SK-N-MC (cell line): ENCODE results near the gene SBK2.
A peak's percentile ranks its signal among the peaks of the same experiment; 100 is the strongest.

Experiments used
- DNase-seq: peaks from one replicate; pipeline ENCODE4 v3.0.0-alpha.2; 2011; ENCODE audit warnings: low read depth, low spot score
- H3K27ac ChIP-seq: fragments of 200-600 bp; sonication (generic); 2 replicates; pipeline ENCODE4 v1.5.1; 2016; ENCODE audit warnings: mixed run types
- H3K36me3 ChIP-seq: fragments of 200-600 bp; sonication (generic); 2 replicates; pipeline ENCODE4 v1.6.1; 2017; ENCODE audit warnings: antibody characterized with exemption, low read length, mixed read lengths; ENCODE audit not compliant: insufficient read depth
- H3K4me3 ChIP-seq: fragments of 200-600 bp; sonication (generic); 2 replicates; pipeline ENCODE4 v1.5.1; 2016
- H3K9ac ChIP-seq: fragments of 200-600 bp; sonication (generic); 2 replicates; pipeline ENCODE4 v1.8.0; 2017; ENCODE audit warnings: mixed run types, mixed read lengths; ENCODE audit not compliant: insufficient read length
- H3K9me3 ChIP-seq: fragments of 200-600 bp; sonication (generic); 2 replicates; pipeline ENCODE4 v1.6.1; 2017; ENCODE audit warnings: low read depth, mild to moderate bottlenecking, antibody characterized with exemption, low read length, moderate library complexity, mixed read lengths
- EZH2 ChIP-seq: fragments of 200-600 bp; sonication (generic); IDR thresholded peaks from one replicate; pipeline ENCODE4 v1.6.1; 2017; ENCODE audit warnings: antibody characterized with exemption
- FOXP2 ChIP-seq: optimal IDR thresholded peaks from 2 replicates; pipeline ENCODE3; 2011; ENCODE audit warnings: mild to moderate bottlenecking, moderate library complexity; ENCODE audit not compliant: insufficient read depth; ENCODE audit errors: extremely low read length, control extremely low read depth
- POLR2AphosphoS5 ChIP-seq: IDR thresholded peaks from 2 replicates; pipeline ENCODE4 v1.6.1; 2012; ENCODE audit warnings: mild to moderate bottlenecking, low read depth, low read length, borderline replicate concordance

SBK2 gene

DNA sequence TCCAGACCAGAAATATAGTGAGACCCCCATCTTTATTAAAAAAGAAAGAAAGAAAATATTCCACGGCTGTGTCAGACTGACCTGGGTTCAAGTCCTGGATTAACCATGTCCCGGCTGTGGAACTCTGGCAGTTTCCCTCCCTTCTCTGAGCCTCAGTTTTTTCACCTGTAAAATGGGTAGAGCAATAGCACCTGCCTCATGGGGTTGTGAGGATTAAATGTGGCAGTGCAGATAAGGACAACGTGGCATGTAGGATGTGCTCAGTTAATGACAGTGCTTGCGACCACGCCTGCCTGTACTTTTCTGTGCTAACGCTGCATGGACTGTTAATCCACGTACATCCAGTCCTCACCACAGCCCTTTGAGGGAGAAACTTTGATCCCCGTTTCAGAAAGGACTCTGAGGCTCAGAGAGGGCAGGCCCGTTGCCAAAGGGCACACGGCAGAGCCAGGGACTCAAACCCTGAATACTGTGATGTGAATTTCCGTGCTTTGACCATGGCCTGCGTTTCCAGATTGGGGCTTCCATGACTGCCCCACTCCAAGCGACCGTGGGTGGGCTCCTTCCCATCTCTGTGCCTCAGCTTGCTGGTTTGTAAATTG is 16.1 kb downstream of the SBK2 start:
- TF ChIP-seq POLR2AphosphoS5 (no peak), EZH2 (no peak), FOXP2 (no peak)
- DNase-seq = no peak
- Histone ChIP-seq H3K9ac (no peak overlapping the region), H3K36me3 (no peaks in the 10 kb centered on the region), H3K9me3 (no peaks in the 10 kb centered on the region), H3K4me3 (no peak overlapping the region), H3K27ac (no peak overlapping the region)

DNA sequence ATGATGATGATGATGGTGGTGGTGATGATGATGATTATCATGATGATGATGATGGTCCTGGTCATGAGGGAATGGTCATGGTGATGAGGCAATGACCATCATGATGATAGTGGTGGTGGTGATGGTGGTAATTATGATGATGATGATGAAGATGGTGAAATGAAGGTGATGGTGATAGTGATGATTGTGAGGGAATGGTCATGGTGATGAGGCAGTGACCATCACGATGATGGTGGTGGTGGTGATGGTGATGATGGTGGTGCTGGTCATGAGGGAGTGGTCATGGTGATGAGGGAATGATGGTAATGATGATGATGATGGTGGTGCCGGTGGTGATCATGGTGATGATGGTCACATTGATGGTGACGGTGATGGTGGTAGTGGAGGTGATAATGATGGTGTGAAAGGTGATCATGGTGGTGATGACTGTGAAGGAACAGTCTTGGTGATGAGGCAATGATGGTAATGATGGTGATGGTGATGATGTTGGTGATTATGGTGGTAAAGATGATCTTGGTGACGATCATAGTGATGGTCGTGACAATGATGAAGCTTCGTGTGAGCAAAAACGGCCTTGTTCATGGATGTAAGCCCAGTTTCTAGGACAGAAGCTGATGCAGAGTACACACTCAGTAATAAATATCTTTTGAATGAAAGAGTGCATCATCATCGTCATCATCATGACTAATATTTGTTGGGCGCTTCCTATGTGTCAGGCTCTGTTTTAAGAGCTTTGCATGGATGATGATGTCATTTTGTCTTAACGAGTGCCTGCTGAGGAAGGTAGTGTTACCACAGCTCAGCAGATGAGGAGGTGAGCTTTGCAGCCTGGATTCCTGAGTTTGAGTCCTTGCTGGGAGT is 17.3 kb downstream of the SBK2 start:
- Histone ChIP-seq H3K27ac (no peak overlapping the region), H3K9me3 (no peaks in the 10 kb centered on the region), H3K36me3 (no peaks in the 10 kb centered on the region), H3K9ac (no peak overlapping the region), H3K4me3 (no peak overlapping the region)
- TF ChIP-seq FOXP2 (no peak), POLR2AphosphoS5 (no peak)
- no peak for DNase-seq

DNA sequence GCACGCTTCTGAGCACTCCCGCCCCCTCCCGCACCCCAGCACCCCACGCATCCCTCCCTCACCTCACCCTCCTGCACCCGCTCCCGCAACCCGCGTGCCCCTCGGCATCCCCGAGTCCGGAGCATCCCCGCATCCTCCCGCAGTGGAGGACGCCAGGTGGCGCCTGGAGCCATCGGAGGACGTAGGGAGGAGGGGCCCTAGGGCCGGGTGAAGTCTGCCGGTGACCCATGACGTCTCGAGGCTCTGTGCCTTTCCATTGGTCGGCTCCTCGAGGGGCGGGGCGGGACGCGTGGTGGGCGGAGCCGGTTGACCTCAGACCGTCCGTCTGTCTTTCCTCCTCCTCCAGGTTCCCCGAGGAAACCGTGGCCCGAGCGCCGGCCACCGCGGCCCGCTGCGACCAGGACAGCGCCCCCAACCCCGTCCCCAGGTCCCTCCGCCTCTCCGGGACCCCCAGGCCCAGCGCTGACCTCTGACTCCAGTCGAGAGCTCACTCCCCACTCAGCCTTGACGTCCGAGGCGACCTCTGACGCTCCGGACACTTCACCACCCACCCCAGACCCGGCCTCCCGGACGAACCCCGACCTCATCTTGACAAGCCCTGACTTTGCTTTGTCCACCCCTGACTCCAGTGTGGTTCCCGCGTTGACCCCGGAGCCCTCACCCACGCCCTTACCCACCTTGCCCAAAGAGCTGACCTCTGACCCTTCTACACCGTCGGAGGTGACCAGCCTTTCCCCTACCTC is 19.9 kb downstream of the SBK2 start:
- Histone ChIP-seq H3K36me3 (no peaks in the 10 kb centered on the region), H3K9me3 (no peaks in the 10 kb centered on the region), H3K27ac (no peak overlapping the region), H3K9ac (no peak overlapping the region), H3K4me3 (peak overlapping the region; percentile 75)
- TF ChIP-seq EZH2 (no peak), POLR2AphosphoS5 (no peak), FOXP2 (no peak)
- peak; percentile 22 for DNase-seq

DNA sequence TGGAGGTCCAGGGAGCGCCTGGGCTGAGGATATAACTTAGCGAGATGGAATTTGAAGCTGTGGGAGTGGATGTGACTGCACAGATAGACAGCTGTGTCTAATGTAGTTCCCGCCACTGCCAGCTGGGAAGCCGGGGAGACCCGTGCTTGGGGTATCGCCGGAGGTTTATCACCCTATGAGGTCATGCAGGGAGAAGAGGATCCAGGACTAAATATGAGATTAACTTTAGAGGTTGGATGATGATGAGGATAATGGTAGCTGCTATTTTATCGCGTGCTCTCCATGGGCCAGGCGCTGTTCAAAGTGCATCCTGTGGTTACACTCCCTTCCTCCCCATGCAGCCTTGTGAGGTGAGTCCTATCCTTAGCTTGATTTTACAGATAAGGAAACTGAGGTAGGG is 28.8 kb downstream of the SBK2 start:
- no peak overlapping the region for H3K9ac ChIP-seq
- DNase-seq = no peak
- H3K27ac ChIP-seq = no peak overlapping the region
- H3K4me3 ChIP-seq = no peak overlapping the region
- no peaks in the 10 kb centered on the region for H3K9me3 ChIP-seq
- no peaks in the 10 kb centered on the region for H3K36me3 ChIP-seq
- no peak for TF ChIP-seq FOXP2
- no peak for TF ChIP-seq POLR2AphosphoS5
- no peak for TF ChIP-seq EZH2

DNA sequence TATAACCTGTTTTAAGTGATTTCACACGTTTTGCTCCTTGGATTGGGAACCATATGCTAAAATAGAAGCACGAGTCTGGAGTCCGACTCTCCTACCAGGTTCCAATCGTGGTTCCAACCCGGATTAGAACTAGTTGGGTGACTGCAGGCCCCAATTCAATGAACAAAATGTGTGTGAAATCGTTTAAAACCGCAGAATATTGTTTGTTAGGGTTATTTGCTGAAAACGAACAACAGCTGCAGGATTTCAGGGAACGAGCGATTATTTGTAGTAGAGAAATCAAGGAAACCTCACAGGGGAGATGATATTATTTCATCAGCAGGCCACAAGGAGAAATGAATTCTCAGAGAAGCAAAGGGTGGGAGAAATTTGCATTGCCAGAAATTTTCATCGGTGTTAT is 32.0 kb downstream of the SBK2 start:
- no peak overlapping the region for H3K27ac ChIP-seq
- DNase-seq = no peak
- H3K4me3 ChIP-seq = no peak overlapping the region
- no peaks in the 10 kb centered on the region for H3K9me3 ChIP-seq
- H3K9ac ChIP-seq = no peak overlapping the region
- no peak for TF ChIP-seq FOXP2
- no peaks in the 10 kb centered on the region for H3K36me3 ChIP-seq

DNA sequence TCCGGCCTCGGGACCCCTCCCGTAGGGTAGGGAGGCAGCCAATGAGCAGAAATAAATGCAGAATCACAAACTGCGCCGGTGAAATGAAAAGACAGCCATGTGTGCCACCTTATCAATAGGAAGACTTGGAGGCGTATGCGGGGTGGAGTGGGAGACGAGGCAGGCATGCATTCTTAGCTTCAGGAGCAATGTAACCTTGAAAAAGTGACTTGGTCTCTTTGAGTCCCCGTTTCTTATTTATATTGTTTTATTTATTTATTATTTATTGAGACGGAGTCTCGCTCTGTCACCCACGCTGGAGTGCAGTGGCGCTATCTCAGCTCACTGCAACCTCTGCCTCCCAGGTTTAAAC is 32.7 kb downstream of the SBK2 start:
- H3K9me3 ChIP-seq = no peaks in the 10 kb centered on the region
- H3K36me3 ChIP-seq = no peaks in the 10 kb centered on the region
- peak overlapping the region; percentile 75 for H3K4me3 ChIP-seq
- no peak for DNase-seq
- TF ChIP-seq EZH2 = no peak
- TF ChIP-seq POLR2AphosphoS5 = no peak
- no peak for TF ChIP-seq FOXP2
- H3K9ac ChIP-seq = no peak overlapping the region
- no peak overlapping the region for H3K27ac ChIP-seq

DNA sequence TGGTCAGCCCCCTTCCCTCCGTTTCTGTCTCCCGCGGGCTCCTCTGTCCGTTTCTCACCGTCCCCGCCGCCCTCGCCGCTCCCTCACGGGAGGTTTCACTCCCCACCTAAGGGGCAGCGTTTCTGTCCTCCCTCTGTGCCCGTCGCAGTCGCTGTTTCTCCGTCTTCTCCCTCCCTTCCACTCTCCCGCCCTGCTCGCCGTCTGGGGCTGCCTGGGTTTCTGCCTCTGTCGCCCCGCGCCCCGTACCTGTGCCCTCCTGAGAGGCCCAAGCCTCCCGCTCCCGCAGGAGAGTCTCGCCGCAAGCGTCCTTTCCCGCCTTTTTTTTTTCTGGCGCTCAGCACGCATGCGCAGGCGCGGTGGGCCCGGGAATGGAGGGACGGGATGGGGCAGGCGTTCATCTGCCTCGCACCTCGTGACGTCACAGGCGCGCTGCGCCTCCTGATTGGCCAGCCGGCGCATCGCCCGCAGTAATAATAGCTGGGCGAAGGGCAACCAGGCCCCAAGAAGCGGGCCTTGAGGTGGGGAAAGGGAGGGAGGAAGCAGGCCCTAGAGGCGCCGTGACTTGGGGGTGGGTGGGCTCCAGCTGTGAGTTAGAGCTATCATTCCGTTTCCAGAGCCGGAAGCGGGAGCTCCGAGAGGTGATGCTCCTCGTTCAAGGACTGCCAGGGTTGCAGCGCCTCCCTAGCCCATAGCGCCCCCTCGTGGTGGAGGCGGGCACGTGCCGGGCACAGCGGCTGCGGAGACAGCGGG is 33.3 kb downstream of the SBK2 start:
- Histone ChIP-seq H3K4me3 (peak overlapping the region; percentile 75), H3K27ac (no peak overlapping the region), H3K9me3 (no peaks in the 10 kb centered on the region), H3K36me3 (no peaks in the 10 kb centered on the region), H3K9ac (no peak overlapping the region)
- TF ChIP-seq POLR2AphosphoS5 (no peak), EZH2 (no peak), FOXP2 (peak; percentile 35)
- peak; percentile 44 for DNase-seq

DNA sequence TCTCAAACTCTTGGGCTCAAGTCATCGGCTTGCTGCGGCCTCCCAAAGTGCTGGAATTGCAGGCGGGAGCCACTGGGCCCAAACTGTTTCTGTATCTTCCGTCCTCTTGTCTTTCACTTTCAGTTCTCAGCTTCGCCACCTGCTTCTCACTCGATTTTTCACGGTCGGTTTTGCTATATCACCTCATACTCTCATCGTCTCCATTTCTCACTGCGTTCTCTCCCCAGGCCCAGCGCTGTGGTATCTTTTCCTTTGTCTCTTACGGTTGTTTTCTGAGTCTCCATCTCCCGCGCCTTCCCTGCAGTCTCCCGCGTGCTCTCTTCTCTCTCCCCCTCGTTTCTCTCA is 33.8 kb downstream of the SBK2 start:
- DNase-seq = no peak
- H3K27ac ChIP-seq = no peak overlapping the region
- H3K9me3 ChIP-seq = no peaks in the 10 kb centered on the region
- TF ChIP-seq POLR2AphosphoS5 (no peak), EZH2 (no peak), FOXP2 (no peak)
- no peaks in the 10 kb centered on the region for H3K36me3 ChIP-seq
- H3K9ac ChIP-seq = no peak overlapping the region
- no peak overlapping the region for H3K4me3 ChIP-seq
